Measurements from ENCODE around the gene ECM1.

DNA sequence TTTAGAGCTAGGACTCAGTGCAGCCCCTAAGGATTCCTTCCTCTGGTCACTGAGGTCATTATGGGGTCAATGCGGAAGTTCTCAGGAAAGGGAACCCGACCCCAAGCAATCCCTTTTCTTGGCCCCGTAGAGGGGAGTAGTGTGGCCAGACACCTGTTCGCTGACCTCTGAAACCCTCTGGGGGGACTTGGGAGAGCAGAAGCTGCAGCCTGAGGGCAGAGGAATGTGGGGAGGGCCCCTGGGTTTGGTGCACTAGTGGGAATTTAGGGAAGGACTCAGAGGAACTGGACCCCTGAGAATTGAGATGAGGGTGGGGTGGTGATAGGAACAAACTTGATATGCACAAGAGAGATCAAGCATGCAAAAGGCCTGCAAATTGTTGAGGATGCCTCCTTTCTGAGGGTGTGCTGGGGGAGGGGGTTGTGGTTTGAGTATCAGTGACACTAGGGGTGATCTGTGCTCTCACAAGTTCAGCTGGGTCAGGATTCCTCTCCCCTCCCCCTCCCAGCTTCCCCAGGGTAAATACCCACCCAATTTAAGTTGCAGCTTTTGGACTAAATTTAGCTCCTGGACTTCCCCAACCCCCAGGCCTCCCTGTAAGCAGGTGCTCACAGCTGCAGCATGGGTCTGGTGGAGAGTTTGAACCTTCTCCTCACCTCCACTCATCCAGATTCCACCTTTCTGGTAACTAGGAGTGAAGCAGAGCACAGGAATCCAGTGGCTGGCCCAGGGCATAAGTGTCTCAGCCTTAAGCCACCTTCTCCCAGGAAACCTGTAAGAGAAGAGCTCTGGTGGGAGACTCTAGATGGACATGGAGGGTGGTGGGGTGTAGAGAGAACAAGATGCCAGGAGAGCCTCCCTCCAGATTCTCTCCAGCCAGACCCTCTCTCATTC is 54.8 kb downstream of the ECM1 start:
- TF ChIP-seq GATA2 (IDR thresholded peaks at IDR 0.05; ENCODE audit: low read depth, low read length): no peak
- no peak for TF ChIP-seq GATA3 (IDR thresholded peaks at IDR 0.05; ENCODE audit: low read depth, low read length)
